Measurements from ENCODE around the gene SNX24.
"Not testable (repeated sequence)": the region's sequence is repeated elsewhere in the genome, so short reads cannot be mapped to it uniquely, and the experiment has no call there.

Gene SNX24
- total RNA-seq: 8.5 to 40.3 (median 29.9) reads per million in 18 experiments

- DNase-seq: peak; percentile 87 to 90
Observed at GRCh38 chr5:122845229-122846050, at the start of gene SNX24. SNX24 (plus strand) TSS chr5:122845613; CDS start chr5:122845634, 21 bp downstream.

- peak; percentile 23 to 45 for DNase-seq
Observed at GRCh38 chr5:122805481-122805880, 39.9 kb upstream of the SNX24 start.

- DNase-seq: no peak
Observed at GRCh38 chr5:122810405-122810804, 35.0 kb upstream of the SNX24 start.

- DNase-seq: peak in 1 of 2 donors; percentile 70
Observed at GRCh38 chr5:122815218-122815767, 30.1 kb upstream of the SNX24 start.

- no peak for DNase-seq
Observed at GRCh38 chr5:122816756-122817155, 28.7 kb upstream of the SNX24 start.

GRCh38 chr5:122831984-122832383 is 13.4 kb upstream of the SNX24 start:
- no peak for DNase-seq

- no peak for DNase-seq
Observed at GRCh38 chr5:122835681-122836080, 9.7 kb upstream of the SNX24 start.

- no peak for DNase-seq
Observed at GRCh38 chr5:122836947-122837346, 8.5 kb upstream of the SNX24 start.

GRCh38 chr5:122839731-122840130 is 5.7 kb upstream of the SNX24 start:
- no peak for DNase-seq

GRCh38 chr5:122842016-122842580 is 3.3 kb upstream of the SNX24 start:
- DNase-seq: no peak

- peak; percentile 28 to 49 for DNase-seq
Observed at GRCh38 chr5:122844136-122844909, 1.1 kb upstream of the SNX24 start.

GRCh38 chr5:122844910-122845228 is 544 bp upstream of the SNX24 start:
- DNase-seq: no peak

GRCh38 chr5:122846051-122846550 is 688 bp downstream of the SNX24 start:
- DNase-seq: no peak

GRCh38 chr5:122847687-122848081 is 2.3 kb downstream of the SNX24 start:
- DNase-seq: no peak

- peak; percentile 67 to 76 for DNase-seq
Observed at GRCh38 chr5:122849771-122850170, 4.4 kb downstream of the SNX24 start.

GRCh38 chr5:122857538-122857937 is 12.1 kb downstream of the SNX24 start:
- not testable (repeated sequence) for DNase-seq

- no peak for DNase-seq
Observed at GRCh38 chr5:122858451-122858850, 13.0 kb downstream of the SNX24 start.

GRCh38 chr5:122863240-122863639 is 17.8 kb downstream of the SNX24 start:
- no peak for DNase-seq

- no peak for DNase-seq
Observed at GRCh38 chr5:122863721-122864120, 18.3 kb downstream of the SNX24 start.

- no peak for DNase-seq
Observed at GRCh38 chr5:122864400-122864799, 19.0 kb downstream of the SNX24 start.

GRCh38 chr5:122864842-122865241 is 19.4 kb downstream of the SNX24 start:
- DNase-seq: no peak

GRCh38 chr5:122870219-122870856 is 24.9 kb downstream of the SNX24 start:
- no peak for DNase-seq

All from inflammatory macrophage (primary cell).